SIG-M5 (cell line): ENCODE data around the gene STIMATE.

Experiments
- DNase-seq: peaks from one replicate; lab custom pipeline; 2025; lab: John Stamatoyannopoulos, UW

The STIMATE gene

DNA sequence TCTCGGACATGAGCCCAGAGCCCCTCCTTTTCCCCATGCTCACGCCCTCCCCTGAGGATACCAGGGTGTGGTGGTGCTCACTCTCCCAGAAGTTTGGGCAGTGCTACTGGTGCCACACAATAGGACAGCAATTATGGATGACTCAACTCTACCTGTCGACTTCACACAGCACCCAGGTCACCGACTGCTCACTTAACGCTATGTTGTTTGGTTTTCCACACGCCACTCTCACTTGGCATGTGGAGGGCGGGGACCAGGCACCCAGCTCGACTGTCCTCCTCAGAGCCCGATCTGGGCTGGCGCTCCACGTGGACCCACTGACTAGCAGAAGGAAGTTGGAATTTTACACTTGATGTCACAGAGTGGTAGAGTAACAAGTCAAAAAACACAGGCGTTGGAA is 30.9 kb downstream of the STIMATE start:
- no peak for DNase-seq

DNA sequence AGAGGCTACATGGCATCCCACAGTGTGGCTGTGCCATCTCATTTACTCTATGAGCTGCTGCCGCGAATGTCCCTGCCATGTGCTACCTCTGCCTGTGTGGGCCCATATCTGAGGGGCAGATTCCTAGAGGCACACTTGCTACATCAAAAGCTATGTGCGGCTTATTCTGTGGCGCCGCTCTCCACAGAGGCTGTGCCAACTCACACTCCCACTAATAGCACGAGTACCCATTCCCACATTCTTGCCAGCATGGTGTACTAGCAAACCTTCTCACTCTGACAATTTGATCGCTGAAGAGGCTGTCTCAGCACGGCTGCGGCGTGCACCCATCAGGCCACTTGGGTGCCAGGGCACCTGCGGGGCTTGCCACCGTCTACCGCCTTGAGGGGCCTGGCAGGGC is 31.4 kb downstream of the STIMATE start:
- no peak for DNase-seq

DNA sequence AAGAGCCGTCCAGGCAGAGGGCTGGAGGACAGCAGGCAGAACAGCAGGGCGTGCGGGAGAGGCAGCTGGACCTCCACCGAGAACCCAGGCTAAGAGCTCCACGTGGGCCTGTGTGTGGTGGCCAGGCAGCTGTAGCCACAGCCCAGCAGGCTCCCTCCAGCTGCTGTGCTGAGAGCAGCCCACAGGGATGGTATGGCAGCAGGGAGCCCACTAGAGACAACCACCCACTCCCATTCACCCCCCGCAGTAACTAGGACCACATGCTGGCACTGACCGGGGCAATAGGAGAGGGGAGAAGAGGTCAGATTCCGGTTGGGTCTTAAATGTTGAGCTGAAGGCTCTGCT is 37.0 kb downstream of the STIMATE start:
- no peak for DNase-seq

DNA sequence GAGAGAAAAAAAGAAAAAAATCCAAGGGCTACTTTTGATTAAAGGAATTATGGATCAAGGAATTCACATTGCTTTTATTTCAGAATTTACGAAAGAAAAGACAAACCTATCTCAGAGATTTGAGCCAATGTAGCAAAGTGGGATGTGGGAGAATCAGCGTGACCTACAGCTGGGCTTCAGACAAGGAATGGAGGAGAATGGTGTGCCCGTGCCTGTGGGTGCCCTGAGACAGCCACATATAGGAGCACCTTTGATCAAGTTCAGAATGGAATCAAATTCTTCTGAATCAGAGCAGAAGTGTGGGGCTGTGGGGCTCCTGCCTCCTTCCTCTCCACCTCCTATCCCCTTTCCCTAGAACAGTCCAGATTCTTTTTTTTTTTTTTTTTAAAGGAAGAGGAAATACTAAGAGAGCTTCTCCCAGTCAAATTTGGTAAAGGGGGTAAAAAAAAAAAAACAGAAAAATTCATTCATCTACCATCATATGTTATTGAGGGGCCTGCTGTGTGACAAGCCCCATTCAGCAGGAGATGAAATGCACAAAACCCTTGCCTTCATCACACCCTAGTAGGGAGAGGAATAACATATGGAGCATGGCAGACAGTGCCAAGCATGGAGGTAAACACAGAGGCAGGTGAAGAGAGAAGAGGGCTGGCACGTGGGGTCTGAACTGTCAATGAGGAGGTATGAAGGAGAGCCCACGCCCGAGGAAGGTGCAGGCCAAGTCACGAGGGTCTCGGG is 37.5 kb downstream of the STIMATE start:
- no peak for DNase-seq

DNA sequence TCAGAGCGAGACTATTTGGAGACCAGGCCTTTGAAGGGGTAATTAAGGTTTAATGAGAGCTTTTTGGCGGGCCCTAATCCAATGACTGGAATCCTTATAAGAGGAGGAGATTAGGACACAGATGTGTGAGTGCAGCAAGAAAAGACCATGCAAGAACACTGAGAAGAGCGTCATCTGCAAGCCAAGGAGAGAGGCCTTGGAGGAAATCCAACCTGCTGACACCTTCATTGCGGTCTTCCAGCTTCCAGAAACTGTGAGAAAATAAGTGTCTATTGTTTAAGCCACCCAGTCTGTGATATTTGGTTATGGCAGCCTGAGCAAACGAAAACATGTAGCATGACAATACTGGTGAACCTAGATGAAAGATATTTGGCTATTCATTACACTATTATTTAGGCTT is 39.5 kb downstream of the STIMATE start:
- DNase-seq: no peak

DNA sequence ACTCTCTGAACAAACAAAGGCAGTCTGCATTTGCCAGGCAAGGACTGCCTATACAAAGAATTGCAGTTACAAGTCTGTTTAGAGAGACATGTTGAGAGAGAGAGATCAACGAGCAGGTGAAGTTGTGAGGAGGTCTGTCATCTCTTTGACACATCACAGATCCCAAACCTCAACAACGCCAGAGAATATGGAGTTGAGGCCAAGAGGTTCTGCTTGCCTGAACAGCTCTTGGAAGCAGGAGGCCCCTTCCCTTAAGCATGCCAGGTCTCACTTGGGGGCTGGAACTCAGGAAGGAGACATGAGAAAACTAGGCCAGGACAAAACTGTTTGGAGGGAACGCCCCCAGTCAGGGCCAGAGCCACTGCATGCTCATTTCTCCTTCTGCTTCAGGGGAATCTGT is 40.2 kb downstream of the STIMATE start:
- DNase-seq: no peak

DNA sequence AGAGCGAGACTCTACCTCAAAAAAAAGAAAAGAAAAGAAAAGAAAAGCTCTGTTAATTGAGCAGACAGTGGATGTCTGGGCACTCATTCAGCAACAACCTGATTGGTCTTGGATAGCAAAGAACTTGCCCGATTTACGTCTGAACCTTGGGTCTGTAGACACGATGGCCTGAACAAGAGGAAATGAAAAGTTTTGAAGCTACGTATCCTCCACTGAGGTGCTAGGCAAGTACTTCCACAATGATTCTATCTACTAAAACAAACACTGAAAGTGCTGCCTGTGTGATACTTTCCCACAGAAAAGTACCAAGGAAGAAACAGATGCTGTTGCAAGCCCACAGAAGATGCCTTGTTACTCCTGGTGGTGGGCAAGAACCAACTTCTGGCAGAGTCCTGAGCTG is 40.7 kb downstream of the STIMATE start:
- no peak for DNase-seq

DNA sequence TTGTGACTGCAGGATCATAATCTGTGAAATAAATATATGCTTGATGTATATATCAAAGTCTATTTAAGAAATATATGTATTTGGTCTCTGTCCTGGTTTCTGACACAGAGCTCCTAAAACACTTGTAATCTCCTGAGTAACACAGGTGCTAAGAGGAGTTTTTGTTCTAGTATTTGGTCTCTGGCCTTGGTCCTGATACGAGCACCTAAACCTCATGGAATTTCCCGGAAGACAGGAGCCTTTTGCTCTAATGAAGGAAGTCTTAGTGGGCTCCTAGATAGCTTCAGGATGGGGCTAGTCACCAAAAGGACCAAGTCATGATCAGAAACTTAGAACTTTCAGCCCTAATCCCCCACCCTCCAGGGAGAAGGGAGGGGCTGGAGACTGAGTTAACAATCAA is 43.3 kb downstream of the STIMATE start:
- no peak for DNase-seq

DNA sequence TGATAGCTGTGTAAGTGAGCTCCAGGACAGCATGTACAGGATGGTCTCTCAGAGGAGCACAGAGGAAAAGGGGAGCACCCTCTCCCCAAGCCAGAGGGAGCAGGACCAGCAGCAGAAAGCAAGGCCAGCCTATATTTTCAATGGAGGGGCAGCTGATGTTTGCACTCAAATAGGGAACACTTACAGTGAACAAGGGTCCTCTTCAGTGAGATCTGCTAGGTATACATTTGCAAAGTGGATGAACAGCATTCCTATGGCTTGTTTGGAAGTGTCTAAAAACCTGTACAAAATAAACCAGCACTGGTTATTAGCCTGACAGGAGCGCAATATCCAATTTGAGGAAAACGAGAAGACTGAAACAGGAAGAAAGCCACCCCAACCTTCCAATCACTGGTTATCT is 44.9 kb downstream of the STIMATE start:
- no peak for DNase-seq

DNA sequence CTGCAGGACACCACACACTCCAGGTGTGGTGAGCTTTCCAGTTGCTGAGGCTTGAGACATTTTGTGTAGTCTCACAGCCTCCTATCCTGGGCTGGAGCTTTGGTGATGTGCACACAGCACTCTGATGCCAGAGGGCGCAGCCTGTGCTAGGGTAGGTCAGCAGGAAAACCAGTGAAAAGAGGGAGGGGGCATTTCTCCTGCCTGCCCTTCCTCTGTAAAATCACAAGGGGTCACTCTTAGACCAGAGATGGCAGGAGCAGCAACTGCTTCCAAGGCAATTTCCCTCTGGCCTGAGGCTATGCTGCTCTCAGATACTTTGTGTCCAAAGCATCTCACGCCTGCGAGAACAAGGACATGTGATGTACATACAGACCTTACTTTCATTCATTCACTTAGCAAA is 46.0 kb downstream of the STIMATE start:
- no peak for DNase-seq

DNA sequence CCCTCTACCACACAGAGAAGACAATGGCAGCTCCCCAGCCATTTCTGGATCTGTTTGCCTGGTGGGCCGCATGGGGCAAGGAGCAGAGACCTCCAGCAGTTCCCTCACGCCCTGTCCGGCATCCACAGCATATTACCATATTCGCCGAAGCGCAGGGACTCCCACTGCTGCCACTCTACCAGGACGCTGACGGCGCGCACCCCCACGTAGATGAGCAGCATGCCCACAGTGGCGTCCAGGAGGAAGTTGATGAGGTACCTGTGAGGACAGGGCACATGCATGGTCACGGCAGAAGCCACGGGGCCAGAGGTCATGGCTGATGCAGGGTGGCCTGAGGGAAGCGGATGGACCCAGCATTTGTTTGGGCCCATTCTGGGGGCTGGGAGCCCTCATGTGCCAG is 47.7 kb downstream of the STIMATE start:
- no peak for DNase-seq

DNA sequence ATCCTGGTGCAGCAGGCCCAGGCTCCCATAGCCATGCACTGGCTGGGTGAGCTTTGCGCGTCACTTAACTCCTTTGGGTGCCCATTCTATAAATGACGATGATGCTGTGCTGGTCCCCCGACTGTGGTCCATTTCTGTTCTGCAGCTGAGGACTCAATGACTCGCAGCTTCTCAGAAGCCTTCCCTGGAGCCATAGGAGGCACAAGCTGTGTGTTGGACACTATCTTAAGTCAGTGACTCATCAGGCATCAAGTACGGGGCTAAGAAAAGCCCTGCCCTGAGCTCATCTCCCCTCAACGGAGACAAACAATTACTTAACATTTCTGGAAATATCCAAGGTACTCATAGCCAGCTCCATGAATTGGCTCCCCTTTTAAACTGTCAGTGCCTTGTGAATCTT is 48.7 kb downstream of the STIMATE start:
- DNase-seq: no peak

DNA sequence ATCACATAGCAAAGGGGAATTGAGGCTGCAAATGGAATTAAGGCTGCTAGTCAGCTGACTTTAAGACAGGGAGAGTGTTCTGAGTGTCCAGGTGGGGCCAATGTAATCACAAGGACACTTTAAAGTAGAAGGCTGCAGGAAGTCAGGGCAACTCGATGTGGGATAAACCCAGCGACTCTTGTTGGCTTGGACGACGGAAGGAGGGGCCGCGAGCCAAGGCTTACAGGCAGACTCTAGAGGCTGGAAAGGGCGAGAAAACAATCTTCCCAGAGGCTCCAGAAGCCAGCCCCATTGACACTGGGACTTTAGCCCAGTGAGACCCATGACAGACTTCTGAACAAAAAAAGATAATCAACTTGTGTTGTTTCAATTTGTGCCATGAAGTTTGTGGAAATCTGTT is 49.6 kb downstream of the STIMATE start:
- no peak for DNase-seq

DNA sequence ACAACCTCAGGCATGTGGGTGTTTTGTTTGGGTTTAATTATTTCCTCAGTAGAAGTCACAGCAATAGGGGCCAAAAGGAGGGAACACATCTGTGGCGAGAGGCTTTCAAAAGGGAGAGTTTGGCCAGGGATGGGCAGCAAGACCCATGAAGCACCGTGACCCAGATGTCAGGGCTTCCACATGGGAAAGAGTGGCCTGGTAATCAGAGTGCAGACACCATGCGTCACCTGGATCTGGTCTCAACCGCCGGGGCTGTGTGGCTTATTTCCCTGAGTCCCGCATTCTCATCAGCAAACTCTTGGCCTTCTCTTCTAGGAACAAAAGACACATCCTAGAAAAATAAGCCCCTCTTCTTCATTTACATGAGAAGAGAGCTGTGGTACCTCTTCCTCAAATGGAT is 50.1 kb downstream of the STIMATE start:
- DNase-seq: no peak

DNA sequence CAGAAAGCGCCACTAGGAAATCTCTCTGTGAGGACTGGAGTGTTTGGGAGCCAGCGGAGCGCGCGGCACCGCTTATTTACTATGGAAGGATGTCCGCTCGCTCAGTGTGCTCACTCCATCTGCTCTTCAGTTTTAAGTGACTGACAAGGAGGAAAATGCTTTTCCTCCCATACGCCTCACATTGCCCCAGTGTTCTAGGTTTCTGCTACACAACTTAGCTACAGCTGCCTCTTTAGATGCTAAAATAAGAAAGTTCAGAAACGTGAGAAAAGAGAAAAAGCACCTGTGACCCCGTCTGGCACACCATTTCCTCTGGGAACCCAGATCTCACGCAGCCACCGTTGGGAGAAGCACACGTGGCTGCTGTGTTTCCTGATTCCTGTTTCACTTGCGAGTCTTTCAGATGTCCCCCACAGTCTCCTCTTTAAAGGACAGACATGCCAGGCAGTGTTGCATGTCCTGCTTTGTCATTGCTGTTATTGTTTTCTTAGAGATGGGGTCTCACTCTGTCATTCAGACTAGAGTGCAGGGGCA is 50.8 kb downstream of the STIMATE start:
- DNase-seq: no peak

DNA sequence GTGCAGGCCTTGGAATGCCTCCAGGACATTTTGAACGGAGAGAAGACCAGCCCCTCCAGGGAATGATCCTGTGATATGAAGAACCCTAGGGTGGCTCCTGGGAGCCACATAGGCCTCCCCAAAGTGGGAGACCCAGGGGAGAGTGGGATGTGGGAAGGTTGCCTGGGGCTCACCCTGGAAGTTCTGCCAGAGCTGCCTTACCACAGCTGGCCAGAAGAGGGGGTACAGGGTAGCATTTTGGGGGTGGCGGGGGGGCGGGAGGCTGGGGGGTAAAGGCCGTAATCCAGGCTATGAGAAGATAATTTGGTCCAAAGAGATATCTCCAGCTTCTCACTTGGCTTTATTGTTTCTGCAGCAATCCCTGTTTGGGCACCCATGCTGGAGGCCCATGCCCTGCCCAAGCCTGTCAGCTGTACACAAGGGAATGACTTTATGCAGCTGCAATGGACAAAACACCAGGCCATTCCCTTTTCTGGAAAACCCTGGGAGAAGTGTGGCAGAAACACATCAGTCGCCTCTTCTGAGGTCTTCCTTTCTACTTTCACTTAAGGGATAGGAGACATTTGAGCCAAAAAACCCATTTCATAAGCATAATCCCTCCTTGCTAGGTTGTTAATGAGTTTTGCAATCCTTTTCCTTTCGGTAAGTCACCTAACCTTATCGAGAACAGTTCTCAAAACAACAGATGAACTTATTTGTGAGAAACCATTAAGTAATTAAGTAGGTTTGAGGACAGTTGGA is 51.5 kb downstream of the STIMATE start:
- no peak for DNase-seq

DNA sequence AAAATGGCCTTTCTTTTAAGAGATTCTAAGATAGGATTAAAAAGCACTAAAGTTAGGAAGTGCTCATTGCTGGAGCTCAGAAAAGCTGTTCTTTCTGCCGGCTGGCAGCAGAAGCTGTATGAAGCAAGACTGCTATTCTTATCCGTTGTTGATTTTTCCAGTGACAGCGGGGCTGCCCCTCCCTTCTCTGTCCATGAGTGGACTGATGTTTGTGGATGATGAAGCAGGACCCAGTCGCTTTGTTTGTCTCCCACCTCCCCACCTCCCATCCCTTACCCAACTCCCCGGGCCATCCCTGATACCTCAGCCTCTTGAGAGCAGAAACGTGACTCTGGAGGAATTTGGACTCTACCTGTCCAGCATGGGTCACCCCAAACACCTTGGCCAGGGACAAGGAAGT is 52.2 kb downstream of the STIMATE start:
- DNase-seq: no peak

DNA sequence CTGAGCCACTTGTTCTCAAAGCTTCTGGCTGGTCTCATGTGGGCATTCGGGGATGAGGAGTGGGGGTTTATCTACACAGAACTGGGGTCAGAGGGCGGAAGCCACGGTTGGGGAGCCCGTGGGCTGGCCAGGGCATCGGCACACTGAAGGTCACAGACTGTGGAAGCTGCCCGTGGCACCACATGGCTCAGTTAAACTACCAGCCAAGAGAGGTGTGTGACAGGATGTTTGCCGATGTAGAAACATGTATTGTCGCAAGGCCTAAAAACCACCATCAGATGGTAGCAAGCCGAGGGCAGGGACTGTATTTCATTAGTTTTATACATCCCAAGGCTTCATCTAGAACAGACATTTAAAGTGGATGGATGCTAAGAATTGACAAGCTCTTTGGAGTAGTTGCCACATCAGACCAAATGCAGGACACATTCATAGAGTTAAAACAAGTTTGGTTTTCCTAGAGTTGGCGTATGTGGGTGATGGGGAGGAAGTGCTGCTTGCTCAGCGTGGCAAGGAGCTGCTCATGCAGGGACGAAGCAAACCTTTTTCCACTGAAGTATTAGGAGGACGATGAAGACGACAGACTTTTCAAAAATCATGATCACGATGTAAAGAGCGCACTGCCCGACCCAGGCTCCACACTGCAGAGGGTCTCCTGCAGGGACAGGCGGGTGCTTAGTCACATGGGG is 52.9 kb downstream of the STIMATE start:
- DNase-seq: peak; percentile 24

DNA sequence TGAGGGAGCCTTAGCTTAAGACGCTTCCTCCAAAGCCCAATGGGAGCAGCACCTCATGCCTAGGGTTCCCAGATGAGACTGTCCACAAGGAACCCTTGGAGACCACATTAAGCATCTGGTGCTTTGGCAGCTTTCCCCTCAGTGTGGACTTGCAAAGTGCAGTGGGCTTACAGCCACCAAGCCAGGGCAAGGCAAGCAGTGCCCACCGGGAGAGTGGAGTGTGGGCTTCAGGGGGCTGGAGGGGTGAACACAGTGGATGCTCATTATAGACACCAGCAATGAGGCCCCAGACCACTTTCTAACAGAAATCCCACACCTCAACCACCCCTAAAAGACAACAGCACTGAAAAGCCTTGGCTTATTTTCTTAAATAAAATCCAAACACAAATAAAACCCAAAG is 53.5 kb downstream of the STIMATE start:
- DNase-seq: no peak

DNA sequence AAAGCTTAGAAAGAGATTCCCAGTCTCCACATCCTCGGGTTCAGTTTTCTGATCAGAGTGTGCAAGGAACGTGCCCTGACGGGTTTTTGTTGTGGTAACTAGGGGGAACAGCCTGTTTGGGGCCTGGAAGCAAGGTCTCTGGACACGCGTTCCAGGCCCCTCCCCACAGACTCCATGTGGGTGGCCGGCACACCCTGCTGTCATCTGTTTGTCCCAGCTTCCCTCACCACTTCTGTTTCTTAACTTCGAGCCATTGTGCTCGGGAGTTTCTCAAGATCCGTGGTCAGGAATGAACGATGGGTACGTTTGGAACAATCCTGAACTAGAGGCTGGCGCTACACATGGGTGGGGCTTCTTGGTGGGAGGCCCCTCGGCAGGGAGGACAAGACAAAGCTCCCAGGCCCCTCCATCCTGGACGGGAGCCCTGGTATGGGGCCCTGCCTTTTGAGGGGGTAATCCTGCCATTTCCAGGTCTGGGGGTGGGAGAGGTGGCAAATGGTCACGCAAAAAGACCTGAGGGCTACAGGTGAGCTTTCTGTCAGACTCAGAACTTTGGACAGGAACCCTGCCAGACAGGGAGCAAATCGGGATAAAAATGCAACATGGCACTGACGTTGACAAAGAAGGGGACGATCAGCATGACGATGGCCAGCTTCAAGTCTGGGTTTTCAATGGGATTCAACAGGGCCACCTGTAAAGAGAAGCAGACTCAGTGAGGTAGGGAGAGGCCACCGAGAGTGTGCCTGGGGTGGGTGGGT is 54.1 kb downstream of the STIMATE start:
- no peak for DNase-seq

DNA sequence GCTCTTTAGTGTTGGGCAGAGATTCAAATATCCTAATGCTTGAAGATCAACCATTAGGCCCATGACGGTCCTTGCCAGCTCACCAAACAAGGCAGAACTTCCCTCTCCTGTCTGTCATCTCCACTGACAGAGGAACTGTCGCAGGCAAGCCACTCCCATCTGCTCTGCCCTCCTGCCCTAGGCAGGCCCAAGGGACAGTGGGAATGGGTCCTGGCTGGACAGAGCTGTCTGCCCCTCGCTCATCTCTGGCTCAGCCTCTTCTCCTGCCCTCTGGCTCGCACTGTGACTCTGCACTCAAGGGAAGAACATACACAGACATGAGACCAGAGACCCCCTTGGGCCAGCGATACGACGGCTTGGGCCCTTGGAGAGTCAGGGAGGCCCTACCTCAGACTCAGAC is 54.9 kb downstream of the STIMATE start:
- no peak for DNase-seq

DNA sequence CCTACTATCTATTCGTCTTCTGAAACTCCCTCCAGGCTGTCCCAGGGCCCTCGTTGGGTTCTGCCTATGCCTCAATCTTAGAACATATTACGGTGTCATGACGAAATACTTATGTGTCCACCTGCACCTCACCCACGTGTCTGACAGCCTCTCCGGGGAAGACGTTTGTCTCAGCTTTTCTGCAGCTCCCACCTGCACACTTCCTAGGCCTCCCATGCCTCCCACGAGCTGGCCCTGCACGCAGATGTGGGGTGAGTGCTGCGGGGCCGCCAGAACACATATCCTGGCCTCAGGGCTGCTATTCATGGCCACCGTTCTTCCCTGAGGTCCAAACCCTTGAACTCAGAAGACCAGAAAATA is 55.4 kb downstream of the STIMATE start:
- no peak for DNase-seq
